Caco-2 (cell line): ENCODE data around the gene OR10A7. TPM values are rescaled to one million over a fixed set of nuclear protein-coding genes. Genes with fewer than 3 reads are reported as not detected.

ENCODE experiments used
- BruUV-seq: library from RNA; stranded (reverse); fragments of 400-500 nt; replicated peaks from 2 replicates; lab custom pipeline; 2021; lab: Mats Ljungman, UMichigan
- CTCF ChIA-PET: fragments of 300-600 bp; sonication (Branson Sonifier 250); formaldehyde crosslinking; loops from one replicate; lab custom pipeline; 2022; ENCODE audit warnings: antibody characterized with exemption; lab: Charles Lee
- POLR2A ChIA-PET: fragments of 300-600 bp; sonication (Branson Sonifier 250); formaldehyde crosslinking; loops from one replicate; lab custom pipeline; 2022; ENCODE audit warnings: antibody characterized with exemption; lab: Charles Lee
- DNase-seq, 2 experiments: peaks; one replicate each; pipeline versions ENCODE4 v3.0.0 to v3.0.0-alpha.2; 2020 to 2022
- H3K27me3 ChIP-seq: replicated peaks from 2 replicates; pipeline ENCODE4 v1.6.0; 2011; ENCODE audit warnings: low read length; ENCODE audit not compliant: control insufficient read depth, insufficient read depth
- H3K36me3 ChIP-seq: 2 replicates; pipeline ENCODE4 v1.5.1; 2011; ENCODE audit warnings: low read length; ENCODE audit not compliant: control insufficient read depth, insufficient read depth
- H3K4me1 ChIP-seq: fragments of 250-450 bp; sonication (Bioruptor Pico); 2 replicates; pipeline ENCODE4 v1.5.1; 2020; ENCODE audit warnings: mild to moderate bottlenecking
- H3K4me3 ChIP-seq: 2 replicates; pipeline ENCODE4 v1.5.1; 2011; ENCODE audit warnings: low read depth, mild to moderate bottlenecking, control low read depth, low read length
- H3K9me3 ChIP-seq: fragments of 250-450 bp; sonication (Bioruptor Pico); 2 replicates; pipeline ENCODE4 v1.5.1; 2020; ENCODE audit warnings: mild to moderate bottlenecking, moderate library complexity
- H3K27ac Mint-ChIP-seq: one replicate; pipeline ENCODE4 v1.8.0; 2022; ENCODE audit warnings: mixed read lengths; ENCODE audit not compliant: unreplicated experiment
- H3K27me3 Mint-ChIP-seq: one replicate; pipeline ENCODE4 v1.8.0; 2022; ENCODE audit warnings: mixed read lengths; ENCODE audit not compliant: insufficient read depth, unreplicated experiment
- H3K36me3 Mint-ChIP-seq: one replicate; pipeline ENCODE4 v1.8.0; 2022; ENCODE audit warnings: mild to moderate bottlenecking, mixed read lengths; ENCODE audit not compliant: insufficient read depth, unreplicated experiment
- H3K4me1 Mint-ChIP-seq: one replicate; pipeline ENCODE4 v1.8.0; 2022; ENCODE audit warnings: low read depth, mixed read lengths; ENCODE audit not compliant: unreplicated experiment
- H3K4me3 Mint-ChIP-seq: one replicate; pipeline ENCODE4 v1.8.0; 2022; ENCODE audit warnings: mild to moderate bottlenecking, moderate library complexity, mixed read lengths; ENCODE audit not compliant: unreplicated experiment
- H3K9me3 Mint-ChIP-seq: one replicate; pipeline ENCODE4 v1.8.0; 2022; ENCODE audit warnings: mixed read lengths; ENCODE audit not compliant: unreplicated experiment
- CTCF ChIP-seq, 2 experiments: fragments of 200-600 bp in 1 of 2; IDR thresholded peaks; 1 replicate in 1 of 2; 2 replicates in 1 of 2; pipeline versions ENCODE4 v1.5.1 to v1.8.0; 2011 to 2022; ENCODE audit warnings: antibody characterized with exemption in 1 of 2, control low read depth in 1 of 2, inconsistent platforms in 1 of 2, low read depth in 1 of 2, low read length in 1 of 2, mild to moderate bottlenecking in 1 of 2, moderate library complexity in 1 of 2; ENCODE audit not compliant: insufficient read depth in 1 of 2, severe bottlenecking in 1 of 2, unreplicated experiment in 1 of 2
- intact Hi-C: fragments of 100-400 bp; cut with micrococcal nuclease; formaldehyde crosslinking; loops from one replicate; pipeline ENCODE4 v1.10.0; 2022; ENCODE audit not compliant: unreplicated experiment
- total RNA-seq: library from RNA; stranded (reverse); gene quantifications from 2 replicates; pipeline ENCODE4 v1.2.3, GENCODE V29; 2022

Gene OR10A7
- total RNA-seq, 1 experiment from 2014 or later, result not detected

- POLR2A ChIA-PET, result no interaction called here
- BruUV-seq, result no TSS peak
- H3K27me3 Mint-ChIP-seq, result peaks cover 9% of the 10 kb centered on the region
- CTCF ChIA-PET, result no interaction called here
- H3K27me3 ChIP-seq, result no peaks in the 10 kb centered on the region
- no peak overlapping the region for H3K4me3 ChIP-seq
- peaks cover 7% of the 10 kb centered on the region for H3K4me1 Mint-ChIP-seq
- no peaks in the 10 kb centered on the region for H3K9me3 ChIP-seq
- H3K4me1 ChIP-seq, result no peaks in the 10 kb centered on the region
- no peaks in the 10 kb centered on the region for H3K36me3 ChIP-seq
- H3K27ac Mint-ChIP-seq, result no peak overlapping the region
- H3K4me3 Mint-ChIP-seq, result no peak overlapping the region
- H3K9me3 Mint-ChIP-seq, result no peaks in the 10 kb centered on the region
- TF ChIP-seq CTCF (IDR thresholded peaks at IDR 0.05; ENCODE audit: insufficient read depth in 1 of 2, low read depth in 1 of 2, low read length in 1 of 2, severe bottlenecking in 1 of 2, unreplicated experiment in 1 of 2), result no peak
- peak in 1 of 2 experiments; percentile 21 for DNase-seq
- intact Hi-C loops, result no loop called here
- no peaks in the 10 kb centered on the region for H3K36me3 Mint-ChIP-seq
Measured at GRCh38 chr12:55250944-55251343, 30.1 kb downstream of the OR10A7 start.

DNA sequence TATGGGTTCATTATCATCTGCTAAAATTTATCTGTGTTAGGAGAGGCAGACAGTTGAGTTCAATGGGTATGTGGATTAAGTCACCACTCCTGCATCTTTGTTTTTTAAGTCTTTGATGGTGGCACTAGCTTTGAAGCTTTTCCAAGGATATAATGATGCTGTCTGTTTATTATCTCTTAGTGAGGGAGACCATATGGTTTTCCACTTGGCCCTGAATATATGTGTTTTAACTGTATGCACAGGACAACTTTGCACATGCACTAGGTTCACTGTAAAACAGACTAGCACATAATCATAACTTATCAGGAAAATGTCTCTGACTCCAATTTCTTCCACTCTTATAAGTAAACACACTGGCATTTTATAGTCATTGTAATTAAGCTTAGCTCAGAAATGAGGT, 32.5 kb downstream of the OR10A7 start:
- H3K27me3 Mint-ChIP-seq, result peaks cover 1% of the 10 kb centered on the region
- H3K9me3 Mint-ChIP-seq, result no peaks in the 10 kb centered on the region
- no peak for TF ChIP-seq CTCF (IDR thresholded peaks at IDR 0.05; ENCODE audit: insufficient read depth in 1 of 2, low read depth in 1 of 2, low read length in 1 of 2, severe bottlenecking in 1 of 2, unreplicated experiment in 1 of 2)
- no peak overlapping the region for H3K4me3 Mint-ChIP-seq
- peaks cover 7% of the 10 kb centered on the region for H3K4me1 Mint-ChIP-seq
- Histone ChIP-seq H3K4me1 (no peaks in the 10 kb centered on the region), H3K4me3 (no peak overlapping the region), H3K36me3 (no peaks in the 10 kb centered on the region), H3K9me3 (no peaks in the 10 kb centered on the region), H3K27me3 (no peaks in the 10 kb centered on the region)
- H3K36me3 Mint-ChIP-seq, result no peaks in the 10 kb centered on the region
- intact Hi-C loops, result no loop called here
- POLR2A ChIA-PET, result no interaction called here
- no peak overlapping the region for H3K27ac Mint-ChIP-seq
- CTCF ChIA-PET, result no interaction called here
- no peak for DNase-seq
- BruUV-seq, result no TSS peak

DNA sequence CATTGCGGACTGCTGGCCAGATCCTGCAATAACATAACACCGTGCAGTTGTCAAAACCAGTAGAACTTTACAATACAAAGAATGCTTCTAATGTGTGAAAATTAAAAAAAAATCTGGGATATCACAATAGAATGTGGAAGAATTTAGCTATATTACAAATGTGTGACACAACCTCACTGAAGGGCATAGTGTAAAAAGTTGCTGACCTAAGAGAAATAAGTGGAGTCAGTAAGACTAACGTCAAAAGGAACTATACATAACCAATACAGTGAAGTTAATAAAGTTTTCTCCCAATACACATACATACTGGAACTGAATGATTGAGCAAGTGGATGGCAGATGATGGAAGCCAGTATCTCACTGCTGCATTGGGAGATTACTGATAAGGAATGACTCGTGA, 36.0 kb downstream of the OR10A7 start:
- ChIA-PET CTCF (no interaction called here), POLR2A (no interaction called here)
- H3K27ac Mint-ChIP-seq, result no peak overlapping the region
- Histone ChIP-seq H3K4me1 (no peaks in the 10 kb centered on the region), H3K9me3 (no peaks in the 10 kb centered on the region), H3K27me3 (no peaks in the 10 kb centered on the region), H3K4me3 (no peak overlapping the region), H3K36me3 (no peaks in the 10 kb centered on the region)
- no peak for DNase-seq
- no peak overlapping the region for H3K4me3 Mint-ChIP-seq
- BruUV-seq, result no TSS peak
- no peaks in the 10 kb centered on the region for H3K27me3 Mint-ChIP-seq
- TF ChIP-seq CTCF (IDR thresholded peaks at IDR 0.05; ENCODE audit: insufficient read depth in 1 of 2, low read depth in 1 of 2, low read length in 1 of 2, severe bottlenecking in 1 of 2, unreplicated experiment in 1 of 2), result no peak
- intact Hi-C loops, result no loop called here
- H3K9me3 Mint-ChIP-seq, result no peaks in the 10 kb centered on the region
- H3K36me3 Mint-ChIP-seq, result no peaks in the 10 kb centered on the region
- no peaks in the 10 kb centered on the region for H3K4me1 Mint-ChIP-seq
